ENCODE results near the gene KIRREL3.

KIRREL3 gene

DNA sequence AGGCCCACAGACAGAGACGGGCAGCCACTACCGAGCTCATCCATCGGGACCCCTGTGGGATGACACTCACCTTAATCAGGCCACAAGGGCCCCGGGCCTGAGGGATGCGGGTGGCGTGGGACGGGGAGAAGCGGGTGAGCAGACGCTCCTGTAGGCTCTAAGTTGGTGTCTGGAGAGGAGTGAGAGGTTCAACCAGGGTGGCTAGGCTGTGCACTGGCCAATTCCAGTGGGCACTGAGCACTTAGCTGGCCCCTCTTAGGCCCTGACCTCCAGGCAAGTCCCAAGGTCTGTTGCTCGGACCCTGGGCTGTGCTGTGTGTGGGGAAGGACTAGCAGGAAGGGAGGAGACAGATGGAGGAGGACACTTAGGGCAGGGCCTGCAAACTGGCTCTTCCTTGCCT, 505.7 kb downstream of the KIRREL3 start:
- no peak for DNase-seq (ENCODE audit: low read depth in 1 of 2, low spot score in 1 of 2)

- no peak for DNase-seq (ENCODE audit: low read depth in 1 of 2, low spot score in 1 of 2)
These were observed 508.1 kb downstream of the KIRREL3 start for GRCh38 chr11:126492331-126493082.

DNA sequence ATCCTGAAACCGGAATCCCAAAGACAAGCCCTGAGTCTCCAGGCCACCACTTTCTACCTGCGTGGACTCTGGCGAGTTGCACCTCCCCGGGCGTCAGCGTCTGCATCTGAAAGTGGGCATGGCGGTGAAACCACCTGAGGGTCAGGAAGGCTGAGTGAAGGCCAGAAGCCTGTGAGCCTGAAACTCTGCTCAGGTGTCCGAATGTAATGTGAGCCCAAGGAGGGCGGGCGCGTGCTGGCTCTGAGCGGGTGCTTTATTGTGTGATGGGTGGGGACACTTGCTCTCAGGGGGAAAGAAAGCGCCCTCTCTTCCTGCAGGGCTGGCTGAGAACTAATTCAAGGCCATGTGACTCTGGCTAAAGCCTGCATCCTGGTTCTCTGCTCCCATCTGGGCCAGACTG, 509.5 kb downstream of the KIRREL3 start:
- DNase-seq (ENCODE audit: low read depth in 1 of 2, low spot score in 1 of 2) = no peak

DNA sequence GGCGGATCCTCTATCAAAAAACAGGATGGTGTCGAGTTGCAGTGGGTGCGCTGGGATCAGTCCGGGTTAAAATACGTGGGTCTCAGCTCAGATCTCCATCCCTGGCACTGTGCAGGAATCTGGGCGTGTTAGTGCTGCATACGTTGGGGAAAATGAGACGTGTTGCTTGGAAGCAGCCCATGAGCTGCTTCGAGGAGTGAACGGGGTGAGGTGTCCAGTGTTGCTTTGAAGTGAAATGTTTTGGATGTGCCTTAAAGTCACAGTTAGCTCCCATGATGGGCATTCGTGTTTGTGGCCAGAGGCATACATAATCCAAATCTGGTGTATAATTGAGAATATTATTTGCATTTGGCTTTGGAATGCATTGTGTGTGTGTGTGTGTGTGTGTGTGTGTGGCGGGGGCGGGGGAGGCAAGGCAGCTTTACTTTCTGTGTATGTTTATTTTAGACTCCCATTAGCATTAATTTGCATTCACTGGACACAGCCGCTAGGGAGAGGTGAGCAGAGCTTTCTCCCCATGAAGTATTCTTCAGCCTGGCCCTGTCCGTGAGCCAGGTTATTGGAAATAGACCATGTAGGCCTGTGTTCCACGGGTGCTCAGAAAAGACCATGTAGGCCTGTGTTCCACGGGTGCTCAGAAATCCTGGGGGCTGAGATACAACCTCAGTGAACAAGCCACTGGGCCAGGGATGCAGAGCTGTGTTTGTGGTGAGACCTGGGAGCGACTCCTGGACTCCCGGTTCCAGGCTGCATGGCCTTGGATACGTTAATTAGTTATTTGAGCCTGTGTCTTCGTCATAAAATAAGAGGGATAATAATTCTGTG, 510.5 kb downstream of the KIRREL3 start:
- DNase-seq (ENCODE audit: low read depth in 1 of 2, low spot score in 1 of 2) = no peak

- DNase-seq (ENCODE audit: low read depth in 1 of 2, low spot score in 1 of 2) = no peak
These were observed 511.8 kb downstream of the KIRREL3 start for GRCh38 chr11:126488591-126489370.

GRCh38 chr11:126487711-126488110, 512.9 kb downstream of the KIRREL3 start:
- no peak for DNase-seq (ENCODE audit: low read depth in 1 of 2, low spot score in 1 of 2)

DNA sequence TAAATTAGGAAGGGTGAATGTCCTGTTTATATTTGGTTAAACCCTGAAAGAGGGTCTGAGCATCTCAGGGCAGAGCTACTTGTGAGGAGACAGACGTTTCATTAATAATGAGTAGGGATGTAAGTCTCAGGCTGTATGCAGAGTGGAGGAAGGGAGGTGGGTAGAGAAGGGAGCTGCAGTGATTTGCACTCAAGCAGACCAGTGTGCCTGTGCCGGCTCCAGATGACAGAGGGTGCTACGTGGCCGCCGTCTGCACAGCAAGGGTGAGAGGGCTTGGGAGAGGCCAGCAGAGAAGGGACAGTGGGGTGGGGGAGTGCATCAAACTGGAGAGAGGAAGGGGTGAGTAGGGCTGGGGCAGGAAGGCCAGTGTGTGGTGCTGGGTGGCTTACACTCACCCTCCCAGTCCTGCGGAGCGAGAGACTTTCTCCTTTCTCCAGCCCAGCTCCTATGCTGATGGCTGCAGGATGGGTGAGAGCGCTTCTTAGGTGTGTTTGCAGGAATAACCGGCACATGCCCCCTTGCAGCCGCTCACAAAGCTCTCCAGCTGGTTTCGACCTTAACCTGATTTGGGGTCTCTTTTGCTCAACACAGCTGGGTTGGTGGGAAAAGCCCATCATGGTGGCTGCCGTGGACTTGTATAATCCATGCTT, 514.5 kb downstream of the KIRREL3 start:
- DNase-seq (ENCODE audit: low read depth in 1 of 2, low spot score in 1 of 2) = no peak

- DNase-seq (ENCODE audit: low read depth in 1 of 2, low spot score in 1 of 2) = no peak
These were observed 515.4 kb downstream of the KIRREL3 start for GRCh38 chr11:126485021-126485792.

DNA sequence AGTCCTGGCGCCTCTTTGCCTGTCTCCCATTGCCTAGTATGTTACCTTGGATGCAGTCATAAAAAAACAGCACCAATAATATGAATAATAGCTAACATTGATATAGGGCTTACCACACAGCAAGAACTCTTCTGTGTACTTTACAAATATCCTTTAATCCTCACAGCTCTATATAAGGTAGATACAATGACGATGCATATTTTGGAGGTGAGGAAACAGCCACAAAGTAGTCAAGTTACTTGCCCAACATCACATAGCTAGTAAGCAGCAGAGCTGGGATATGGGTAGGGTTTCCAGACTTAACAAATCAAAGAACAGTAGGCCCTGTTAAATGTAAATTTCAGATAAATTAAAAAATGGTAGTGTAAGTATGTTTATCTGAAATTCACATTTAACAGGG, 516.3 kb downstream of the KIRREL3 start:
- no peak for DNase-seq (ENCODE audit: low read depth in 1 of 2, low spot score in 1 of 2)

DNA sequence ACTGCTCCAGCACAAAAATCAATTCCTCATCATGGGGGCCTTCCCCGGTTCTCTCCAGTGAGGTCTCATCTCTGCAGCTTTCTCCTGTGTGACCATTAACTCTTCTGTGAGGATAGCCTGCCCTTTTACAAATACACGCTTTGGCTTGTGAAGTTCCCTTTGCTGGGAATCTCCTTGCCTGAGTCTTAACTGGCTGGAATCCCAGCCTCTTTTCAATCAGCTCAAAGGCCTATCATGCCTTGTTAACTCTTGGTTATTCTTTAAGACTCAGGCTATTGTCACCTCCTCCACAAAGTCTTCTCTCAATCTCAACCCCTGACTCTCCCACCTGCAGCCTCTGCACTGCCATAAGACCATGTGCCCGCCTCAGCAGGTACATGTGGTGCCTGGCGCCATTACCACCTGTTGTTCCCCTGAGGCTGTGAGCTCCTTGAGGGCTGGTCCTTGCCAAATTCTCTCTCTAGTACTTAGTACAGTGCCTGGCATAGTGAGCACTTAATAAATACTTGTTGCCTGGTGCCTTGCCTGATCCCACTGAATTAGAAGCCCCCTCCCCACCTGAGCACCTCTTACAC, 516.9 kb downstream of the KIRREL3 start:
- no peak for DNase-seq (ENCODE audit: low read depth in 1 of 2, low spot score in 1 of 2)

DNA sequence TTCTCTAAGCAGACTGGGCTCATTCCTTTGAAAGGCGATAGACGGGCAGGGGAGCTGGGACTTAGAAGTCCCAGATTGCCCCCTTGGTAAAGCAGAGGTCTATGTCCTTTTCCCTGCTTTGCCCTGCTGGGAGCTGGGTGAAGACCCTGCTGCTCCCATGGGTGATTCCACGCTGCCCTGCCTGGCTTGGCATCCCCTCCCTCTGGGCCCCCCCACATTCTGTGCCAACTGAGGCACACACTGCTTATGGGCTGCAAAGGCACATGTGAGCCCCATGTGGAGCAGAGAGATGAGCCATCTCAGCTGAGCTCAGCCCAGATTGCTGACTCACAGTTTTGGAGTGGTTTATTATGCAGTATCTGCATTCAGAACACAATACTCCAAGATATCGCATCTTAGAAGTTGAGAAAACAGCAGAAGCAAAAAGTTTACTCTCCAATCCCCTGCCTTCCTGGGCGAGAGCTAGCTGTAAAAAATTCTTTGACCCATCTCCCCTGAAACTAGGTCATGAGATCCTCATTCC, 517.9 kb downstream of the KIRREL3 start:
- no peak for DNase-seq (ENCODE audit: low read depth in 1 of 2, low spot score in 1 of 2)

DNA sequence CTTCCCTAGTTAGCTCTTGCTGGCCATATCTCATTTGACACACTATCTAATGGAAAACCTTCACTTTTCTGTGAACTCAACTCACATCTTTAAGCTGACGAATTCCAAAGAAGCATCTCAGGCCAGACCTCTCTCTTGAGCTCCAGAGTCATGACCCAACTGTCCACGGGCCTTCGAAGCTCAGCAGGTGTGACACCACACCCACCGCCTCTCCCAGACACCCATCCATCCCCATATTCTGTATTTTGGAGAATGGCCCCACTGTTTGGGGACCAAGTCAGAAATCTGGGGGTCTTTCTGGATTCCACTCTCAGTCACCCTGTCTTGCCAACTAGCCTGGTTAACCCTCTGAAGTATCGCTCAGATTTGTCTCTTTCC, 519.3 kb downstream of the KIRREL3 start:
- DNase-seq (ENCODE audit: low read depth in 1 of 2, low spot score in 1 of 2) = no peak

- DNase-seq (ENCODE audit: low read depth in 1 of 2, low spot score in 1 of 2) = peak; percentile 34 to 66
These were observed 519.9 kb downstream of the KIRREL3 start for GRCh38 chr11:126480410-126481302.

GRCh38 chr11:126480015-126480409, 520.6 kb downstream of the KIRREL3 start:
- no peak for DNase-seq (ENCODE audit: low read depth in 1 of 2, low spot score in 1 of 2)

GRCh38 chr11:126479178-126479930, 521.2 kb downstream of the KIRREL3 start:
- no peak for DNase-seq (ENCODE audit: low read depth in 1 of 2, low spot score in 1 of 2)

GRCh38 chr11:126478466-126478865, 522.1 kb downstream of the KIRREL3 start:
- no peak for DNase-seq (ENCODE audit: low read depth in 1 of 2, low spot score in 1 of 2)

GRCh38 chr11:126477535-126478305, 522.9 kb downstream of the KIRREL3 start:
- DNase-seq (ENCODE audit: low read depth in 1 of 2, low spot score in 1 of 2) = no peak
